GM12865 (cell line): ENCODE measurements around the gene POLR1G.
A peak's percentile ranks its signal among the peaks of the same experiment; 100 is the strongest.

ENCODE experiments used
- DNase-seq: peaks from one replicate; pipeline ENCODE4 v3.0.0; 2010; ENCODE audit warnings: low read depth
- H3K4me3 ChIP-seq: 2 replicates; pipeline ENCODE4 v1.5.1; 2011; ENCODE audit warnings: mild to moderate bottlenecking, low read depth, low read length, control low read depth
- TF ChIP-seq, protein P1 (sequence below): IDR thresholded peaks from 2 replicates; pipeline ENCODE4 v1.5.1; 2011; ENCODE audit warnings: low read length, control low read depth, low read depth, inconsistent platforms; ENCODE audit not compliant: insufficient read depth; ENCODE audit errors: missing control alignments

Gene POLR1G

DNA sequence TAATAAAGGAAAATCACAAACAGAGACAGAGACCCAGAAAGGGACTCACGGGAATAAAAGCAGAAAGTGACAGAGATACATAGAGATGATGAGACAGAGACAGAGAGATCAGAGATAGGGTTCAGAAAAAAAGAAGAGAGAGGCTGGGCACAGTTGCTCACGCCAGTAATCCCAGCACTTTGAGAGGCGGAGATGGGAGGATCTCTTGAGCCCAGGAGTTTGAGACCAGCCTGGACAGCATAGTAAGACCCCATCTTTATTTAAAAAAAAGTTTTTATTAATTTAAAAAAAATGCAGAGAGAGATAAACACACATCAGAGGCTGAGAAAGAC lies 41.9 kb downstream of the POLR1G start:
- no peak overlapping the region for H3K4me3 ChIP-seq
- DNase-seq = no peak
- TF ChIP-seq, protein P1, sequence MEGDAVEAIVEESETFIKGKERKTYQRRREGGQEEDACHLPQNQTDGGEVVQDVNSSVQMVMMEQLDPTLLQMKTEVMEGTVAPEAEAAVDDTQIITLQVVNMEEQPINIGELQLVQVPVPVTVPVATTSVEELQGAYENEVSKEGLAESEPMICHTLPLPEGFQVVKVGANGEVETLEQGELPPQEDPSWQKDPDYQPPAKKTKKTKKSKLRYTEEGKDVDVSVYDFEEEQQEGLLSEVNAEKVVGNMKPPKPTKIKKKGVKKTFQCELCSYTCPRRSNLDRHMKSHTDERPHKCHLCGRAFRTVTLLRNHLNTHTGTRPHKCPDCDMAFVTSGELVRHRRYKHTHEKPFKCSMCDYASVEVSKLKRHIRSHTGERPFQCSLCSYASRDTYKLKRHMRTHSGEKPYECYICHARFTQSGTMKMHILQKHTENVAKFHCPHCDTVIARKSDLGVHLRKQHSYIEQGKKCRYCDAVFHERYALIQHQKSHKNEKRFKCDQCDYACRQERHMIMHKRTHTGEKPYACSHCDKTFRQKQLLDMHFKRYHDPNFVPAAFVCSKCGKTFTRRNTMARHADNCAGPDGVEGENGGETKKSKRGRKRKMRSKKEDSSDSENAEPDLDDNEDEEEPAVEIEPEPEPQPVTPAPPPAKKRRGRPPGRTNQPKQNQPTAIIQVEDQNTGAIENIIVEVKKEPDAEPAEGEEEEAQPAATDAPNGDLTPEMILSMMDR = no peak

DNA sequence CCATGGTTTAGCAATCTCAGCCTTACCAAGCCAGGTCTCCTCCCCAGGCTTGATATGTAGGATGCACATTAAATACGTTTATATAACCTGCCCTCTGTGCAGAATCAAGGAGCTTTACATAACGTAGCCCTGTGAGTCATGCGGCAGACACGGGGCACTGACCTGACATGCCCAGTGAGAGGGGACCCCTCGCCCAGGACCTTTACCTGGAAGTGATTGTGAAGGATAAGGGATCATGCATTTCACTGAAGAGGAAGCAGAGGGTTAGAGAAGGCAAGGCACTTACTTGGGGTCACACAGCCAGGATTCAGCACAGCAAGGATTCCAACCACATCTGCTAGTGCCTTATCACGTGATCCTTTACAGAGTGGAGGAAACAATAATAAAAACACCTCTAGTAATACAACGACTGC lies 42.4 kb downstream of the POLR1G start:
- no peak for DNase-seq
- H3K4me3 ChIP-seq = no peak overlapping the region
- TF ChIP-seq, protein P1 = no peak

DNA sequence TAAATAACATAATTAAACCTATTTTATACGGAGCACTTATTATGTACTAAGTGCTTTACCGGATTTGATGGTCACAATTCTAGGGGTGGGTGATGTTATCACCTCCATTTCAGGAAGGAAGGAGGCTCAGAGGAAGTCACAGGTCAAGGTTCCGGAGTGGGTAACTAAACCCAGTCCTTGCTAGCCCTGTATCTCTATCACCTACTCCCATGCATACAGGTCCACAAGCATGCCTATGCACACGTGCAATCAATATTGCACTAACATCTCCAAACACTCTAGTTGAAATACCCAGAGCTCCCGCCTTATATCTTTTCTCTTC lies 43.5 kb downstream of the POLR1G start:
- TF ChIP-seq, protein P1 = no peak
- H3K4me3 ChIP-seq = peak overlapping the region; percentile 56
- peak; percentile 70 for DNase-seq

DNA sequence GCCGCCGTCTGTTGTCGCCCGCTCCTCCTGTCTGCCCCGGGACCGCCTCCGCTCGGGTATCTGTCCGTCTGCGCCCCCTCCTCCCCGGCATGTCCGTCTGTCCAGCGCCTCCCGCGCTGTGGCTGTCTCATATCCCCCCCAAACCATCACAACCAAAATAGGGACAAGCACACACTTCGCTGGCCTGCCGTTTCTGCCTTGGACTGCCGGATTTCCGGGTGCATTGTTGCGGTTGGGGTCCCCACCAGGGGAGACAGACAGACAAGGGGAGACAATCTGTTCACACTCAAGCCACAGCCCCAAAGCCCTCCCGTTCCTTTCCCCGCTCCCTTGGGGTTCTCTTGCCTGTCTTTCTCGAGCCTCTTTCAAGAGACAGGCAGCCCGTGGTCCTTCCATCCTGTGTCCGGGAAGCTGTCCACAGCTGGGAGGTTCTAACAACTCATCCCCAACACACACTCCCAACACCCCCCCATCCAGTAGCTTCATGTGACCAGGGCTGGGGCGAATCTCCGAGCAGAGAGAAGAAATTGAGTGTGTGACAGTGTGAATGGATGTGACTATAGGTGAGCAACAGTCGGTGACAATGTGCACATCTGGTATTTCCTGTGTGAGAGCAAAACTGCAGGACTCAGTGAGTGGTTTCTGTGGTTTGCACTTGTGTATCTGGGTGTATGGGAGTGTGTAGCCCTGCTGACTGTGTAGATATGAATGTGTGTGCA lies 44.8 kb downstream of the POLR1G start:
- TF ChIP-seq, protein P1 = no peak
- DNase-seq = peak; percentile 83
- peak overlapping the region; percentile 54 for H3K4me3 ChIP-seq

DNA sequence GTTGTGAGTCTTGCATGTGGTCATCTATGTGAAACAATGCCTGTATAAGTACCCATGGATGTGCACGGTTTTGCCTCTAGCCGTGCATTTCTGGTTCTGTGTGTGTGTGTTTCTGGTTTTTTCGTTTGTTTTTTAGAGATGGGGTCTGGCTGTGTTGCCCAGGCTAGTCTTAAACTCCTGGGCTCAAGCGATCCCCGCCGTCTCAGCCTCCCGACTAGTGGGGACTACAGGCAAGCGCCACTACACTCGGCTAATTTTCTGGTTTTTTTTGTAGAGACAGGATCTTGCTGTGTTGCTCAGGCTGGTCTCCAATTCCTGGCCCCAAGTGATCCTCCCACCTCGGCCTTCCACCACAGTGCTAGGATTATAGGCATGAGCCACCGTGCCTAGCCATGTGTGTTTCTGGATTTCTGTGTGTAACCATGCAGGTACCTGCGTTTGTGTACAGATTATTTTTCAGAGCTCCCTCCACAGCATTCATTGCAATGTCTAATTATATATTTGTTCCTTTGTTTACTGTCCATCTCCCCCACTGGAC lies 45.5 kb downstream of the POLR1G start:
- DNase-seq = no peak
- H3K4me3 ChIP-seq = no peak overlapping the region
- TF ChIP-seq, protein P1 = no peak

DNA sequence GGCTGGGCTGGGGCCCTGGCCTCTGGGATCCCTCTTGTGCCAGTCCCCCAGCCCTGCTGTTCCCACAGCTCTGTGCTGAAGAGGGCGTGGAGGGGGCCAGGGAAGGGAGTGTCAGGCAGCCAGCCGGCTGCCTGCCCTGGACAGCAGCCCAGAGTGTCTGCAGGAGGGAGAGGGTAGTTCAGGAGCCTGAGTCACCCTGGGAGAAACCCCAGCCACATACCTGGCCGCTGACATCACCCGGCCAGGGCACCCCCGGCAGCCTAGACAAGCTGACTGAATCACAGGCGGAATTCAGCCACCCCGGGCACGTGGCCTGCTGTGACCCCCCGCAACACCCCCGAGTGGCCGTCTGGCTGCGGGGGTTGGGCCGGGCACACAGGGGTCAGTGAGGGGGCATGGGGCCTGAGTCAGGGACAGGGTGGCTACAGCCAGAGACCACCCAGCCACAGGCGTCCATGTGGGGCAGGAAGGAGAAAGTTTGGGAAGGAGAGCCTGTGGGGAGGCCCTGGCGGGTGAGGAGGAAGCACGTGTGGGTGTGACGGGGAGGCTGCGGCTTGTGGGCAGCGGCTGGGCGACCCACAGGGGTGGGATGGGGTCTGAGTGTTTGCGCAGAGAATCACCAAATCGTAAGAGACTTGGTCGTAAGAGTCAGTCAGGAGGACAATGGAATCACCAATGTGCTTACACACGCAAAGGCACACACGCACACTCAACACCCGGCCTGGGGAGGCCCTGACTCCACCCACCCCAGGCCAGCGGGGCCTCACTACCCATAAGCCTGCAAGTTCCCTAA lies 49.5 kb downstream of the POLR1G start:
- TF ChIP-seq, protein P1 = no peak
- H3K4me3 ChIP-seq = no peak overlapping the region
- peak; percentile 67 for DNase-seq
